Measurements from ENCODE around the gene SIGLEC6. TPM values are rescaled to one million over a fixed set of nuclear protein-coding genes. Genes with fewer than 3 reads are reported as not detected.
"Not testable (repeated sequence)": the region's sequence is repeated elsewhere in the genome, so short reads cannot be mapped to it uniquely, and the experiment has no call there.

The SIGLEC6 gene
- total RNA-seq, 1 experiment from 2014 or later: 0.37 TPM

DNA sequence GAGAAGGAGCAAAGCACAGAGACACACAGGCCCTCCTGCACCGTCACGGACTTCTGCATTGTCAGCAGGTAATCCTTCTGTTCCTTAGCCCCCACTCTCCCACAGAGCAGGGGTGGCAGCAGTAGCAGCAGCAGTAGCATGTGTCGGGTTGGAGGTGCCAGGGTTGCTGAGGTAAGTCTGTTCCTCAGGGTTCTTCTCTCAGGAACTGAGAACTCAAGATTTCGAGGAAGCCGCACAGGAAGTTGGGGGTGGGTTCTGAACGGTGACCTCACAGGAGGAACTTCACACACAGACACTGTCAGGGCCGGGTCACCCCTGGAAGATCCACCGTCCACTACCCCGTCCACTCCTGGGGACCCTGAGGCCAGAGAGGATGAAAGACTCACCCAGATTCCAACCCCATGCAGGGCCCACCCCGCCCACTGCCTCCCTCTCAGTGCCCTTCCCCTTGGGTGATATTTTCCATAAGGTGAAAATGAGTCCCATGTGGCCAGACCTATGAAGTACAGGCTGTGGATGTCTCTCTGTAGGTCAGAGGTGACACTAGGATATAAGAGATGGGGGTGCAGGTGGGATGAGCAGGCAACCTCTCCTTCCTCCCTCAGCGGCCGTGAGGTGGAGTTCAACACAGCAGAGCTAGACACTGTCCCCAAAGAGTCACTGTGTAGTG is 29.7 kb downstream of the SIGLEC6 start, which contains the start of gene SIGLEC12:
Gene SIGLEC12 (minus strand): TSS at position 207 of the 670 bp plus-strand sequence. CDS start 67 bp downstream, at position 140.
- no peaks in the 10 kb centered on the region for H3K36me3 Mint-ChIP-seq
- no peaks in the 10 kb centered on the region for H3K4me1 Mint-ChIP-seq
- no peak within 1 kb of the TSS for H3K4me3 Mint-ChIP-seq
- peaks cover 19% of the 10 kb centered on the region for H3K9me3 Mint-ChIP-seq
- ATAC-seq (no peak), DNase-seq (ENCODE audit: low spot score) (no peak)
- TF ChIP-seq, protein P1, sequence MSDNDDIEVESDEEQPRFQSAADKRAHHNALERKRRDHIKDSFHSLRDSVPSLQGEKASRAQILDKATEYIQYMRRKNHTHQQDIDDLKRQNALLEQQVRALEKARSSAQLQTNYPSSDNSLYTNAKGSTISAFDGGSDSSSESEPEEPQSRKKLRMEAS (CRISPR knock-in tag; IDR thresholded peaks at IDR 0.05): no peak
- TF ChIP-seq IRF2 (CRISPR knock-in tag; IDR thresholded peaks at IDR 0.05; ENCODE audit: borderline replicate concordance, low read depth) (no peak), USF2 (CRISPR knock-in tag; IDR thresholded peaks at IDR 0.05) (no peak), OVOL2 (CRISPR knock-in tag; IDR thresholded peaks at IDR 0.05; ENCODE audit: borderline replicate concordance) (no peak), PRRX2 (CRISPR knock-in tag; IDR thresholded peaks at IDR 0.05) (no peak), RORB (CRISPR knock-in tag; IDR thresholded peaks at IDR 0.05) (no peak), ETV6 (CRISPR knock-in tag; IDR thresholded peaks at IDR 0.05) (no peak), FOXJ3 (CRISPR knock-in tag; IDR thresholded peaks at IDR 0.05; ENCODE audit: borderline replicate concordance) (no peak), MXD4 (CRISPR knock-in tag; IDR thresholded peaks at IDR 0.05; ENCODE audit: borderline replicate concordance) (no peak)
- TF ChIP-seq, protein P2, sequence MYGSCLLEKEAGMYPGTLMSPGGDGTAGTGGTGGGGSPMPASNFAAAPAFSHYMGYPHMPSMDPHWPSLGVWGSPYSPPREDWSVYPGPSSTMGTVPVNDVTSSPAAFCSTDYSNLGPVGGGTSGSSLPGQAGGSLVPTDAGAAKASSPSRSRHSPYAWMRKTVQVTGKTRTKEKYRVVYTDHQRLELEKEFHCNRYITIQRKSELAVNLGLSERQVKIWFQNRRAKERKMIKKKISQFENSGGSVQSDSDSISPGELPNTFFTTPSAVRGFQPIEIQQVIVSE (CRISPR knock-in tag; IDR thresholded peaks at IDR 0.05; ENCODE audit: borderline replicate concordance): no peak
- TF ChIP-seq, protein P3, sequence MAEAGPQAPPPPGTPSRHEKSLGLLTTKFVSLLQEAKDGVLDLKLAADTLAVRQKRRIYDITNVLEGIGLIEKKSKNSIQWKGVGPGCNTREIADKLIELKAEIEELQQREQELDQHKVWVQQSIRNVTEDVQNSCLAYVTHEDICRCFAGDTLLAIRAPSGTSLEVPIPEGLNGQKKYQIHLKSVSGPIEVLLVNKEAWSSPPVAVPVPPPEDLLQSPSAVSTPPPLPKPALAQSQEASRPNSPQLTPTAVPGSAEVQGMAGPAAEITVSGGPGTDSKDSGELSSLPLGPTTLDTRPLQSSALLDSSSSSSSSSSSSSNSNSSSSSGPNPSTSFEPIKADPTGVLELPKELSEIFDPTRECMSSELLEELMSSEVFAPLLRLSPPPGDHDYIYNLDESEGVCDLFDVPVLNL (CRISPR knock-in tag; IDR thresholded peaks at IDR 0.05; ENCODE audit: borderline replicate concordance, low read depth): no peak
- peaks cover 44% of the 10 kb centered on the region for H3K27me3 Mint-ChIP-seq (ENCODE audit: low read depth)
- no peak within 1 kb of the TSS for H3K27ac Mint-ChIP-seq
- ChIA-PET POLR2A (no interaction called here), CTCF (no interaction called here)

- POLR2A ChIA-PET; DNase-seq (ENCODE audit: low spot score); CTCF ChIA-PET; H3K4me1 Mint-ChIP-seq; H3K36me3 Mint-ChIP-seq; ATAC-seq; H3K27ac Mint-ChIP-seq; H3K4me3 Mint-ChIP-seq: not testable (repeated sequence)
- H3K27me3 Mint-ChIP-seq (ENCODE audit: low read depth): peaks cover 44% of the 10 kb centered on the region
- H3K9me3 Mint-ChIP-seq: peaks cover 19% of the 10 kb centered on the region
These were observed 30.5 kb downstream of the SIGLEC6 start for GRCh38 chr19:51500931-51501330.

DNA sequence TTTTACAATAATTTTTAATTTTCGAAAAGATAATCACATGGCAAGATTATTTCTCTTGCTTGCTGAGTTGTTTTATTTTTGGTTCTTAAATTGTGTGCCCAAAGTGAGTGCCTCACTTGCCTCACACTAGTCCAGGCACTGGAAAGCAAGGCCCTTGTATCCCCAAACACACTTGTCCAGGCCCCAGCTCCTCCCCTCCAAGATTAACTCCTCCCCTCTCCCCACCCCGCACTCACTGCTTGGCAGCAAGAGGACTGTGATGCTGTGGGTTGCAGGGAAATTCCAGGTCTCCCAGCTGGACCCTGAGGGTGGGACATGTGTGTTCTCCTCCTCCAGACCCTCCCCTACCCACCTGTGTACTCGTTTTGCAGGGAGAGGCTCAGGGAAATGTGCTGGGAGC is 33.8 kb downstream of the SIGLEC6 start:
- no peak overlapping the region for H3K4me3 Mint-ChIP-seq
- CTCF ChIA-PET: interaction anchor here (0.9 to 2.1 kb wide), 4 partner anchors 9 to 163 kb away, joined by 3 to 9 read pairs (median 4); no protein-coding TSS in a partner anchor
- DNase-seq (ENCODE audit: low spot score) (no peak), ATAC-seq (no peak)
- peaks cover 41% of the 10 kb centered on the region for H3K27me3 Mint-ChIP-seq (ENCODE audit: low read depth)
- POLR2A ChIA-PET: no interaction called here
- no peaks in the 10 kb centered on the region for H3K36me3 Mint-ChIP-seq
- peaks cover 13% of the 10 kb centered on the region for H3K9me3 Mint-ChIP-seq
- no peak overlapping the region for H3K27ac Mint-ChIP-seq
- TF ChIP-seq ZNF423 (CRISPR knock-in tag; IDR thresholded peaks at IDR 0.05) (no peak), JUN (CRISPR knock-in tag; IDR thresholded peaks at IDR 0.05) (no peak), ZBTB21 (CRISPR knock-in tag; IDR thresholded peaks at IDR 0.05; ENCODE audit: borderline replicate concordance) (no peak), RORB (CRISPR knock-in tag; IDR thresholded peaks at IDR 0.05) (no peak), FOXK1 (CRISPR knock-in tag; IDR thresholded peaks at IDR 0.05) (no peak)
- H3K4me1 Mint-ChIP-seq: no peaks in the 10 kb centered on the region

- no peak for DNase-seq (ENCODE audit: low spot score)
- Mint-ChIP-seq H3K4me3 (no peak overlapping the region), H3K27ac (no peak overlapping the region), H3K9me3 (peaks cover 13% of the 10 kb centered on the region), H3K36me3 (no peaks in the 10 kb centered on the region), H3K4me1 (peaks cover 7% of the 10 kb centered on the region), H3K27me3 (ENCODE audit: low read depth) (peaks cover 64% of the 10 kb centered on the region)
- no peak for TF ChIP-seq ZNF232 (CRISPR knock-in tag; IDR thresholded peaks at IDR 0.05)
- no peak for TF ChIP-seq ZNF219 (CRISPR knock-in tag; IDR thresholded peaks at IDR 0.05; ENCODE audit: borderline replicate concordance)
- TF ChIP-seq MLX (CRISPR knock-in tag; IDR thresholded peaks at IDR 0.05): no peak
- TF ChIP-seq TEAD1 (CRISPR knock-in tag; IDR thresholded peaks at IDR 0.05): no peak
- ATAC-seq: no peak
- ChIA-PET POLR2A (no interaction called here), CTCF (no interaction called here)
These were observed 37.7 kb downstream of the SIGLEC6 start for GRCh38 chr19:51493776-51494175.

Measured in WTC11 (cell line).